Umbilical cord (tissue), 2 donors: Measurements from ENCODE around the gene GPC4. TPM values are rescaled to one million over a fixed set of nuclear protein-coding genes. Genes with fewer than 3 reads are reported as not detected.
A peak's percentile ranks its signal among the peaks of the same experiment; 100 is the strongest.
"Not testable (repeated sequence)": the region's sequence is repeated elsewhere in the genome, so short reads cannot be mapped to it uniquely, and the experiment has no call there.

Experiments
- DNase-seq: peaks from one replicate; pipeline ENCODE4 v3.0.0-alpha.2; 2015; ENCODE audit warnings: low spot score
- total RNA-seq: library from RNA; depleted of rRNA; stranded (reverse); fragments of >200 nt; gene quantifications from one replicate; pipeline ENCODE4 v1.2.3, GENCODE V29; 2014; ENCODE audit warnings: low replicate concordance; ENCODE audit not compliant: insufficient read depth

The GPC4 gene
- total RNA-seq, 1 donor from 2014 or later: 17.1 TPM

DNA sequence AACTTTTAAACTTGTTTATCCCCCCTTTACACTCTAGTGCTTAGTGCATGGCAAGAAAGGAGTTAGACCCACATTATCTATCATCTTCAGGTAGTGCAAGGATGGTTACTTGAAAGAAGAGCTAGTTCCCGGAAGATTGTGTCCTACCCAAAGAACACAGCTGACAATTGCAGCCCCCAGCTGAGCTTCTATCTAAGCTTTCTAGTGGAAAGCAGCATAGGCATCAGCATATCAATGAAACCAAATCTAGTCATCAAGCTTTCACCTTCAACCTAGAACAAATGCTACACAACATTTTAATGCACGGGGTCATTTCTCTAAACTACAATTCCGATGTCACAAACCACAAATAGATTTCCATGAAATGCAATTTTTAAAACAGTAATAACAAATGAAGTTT is 108.2 kb downstream of the GPC4 start:
- no peak for DNase-seq

DNA sequence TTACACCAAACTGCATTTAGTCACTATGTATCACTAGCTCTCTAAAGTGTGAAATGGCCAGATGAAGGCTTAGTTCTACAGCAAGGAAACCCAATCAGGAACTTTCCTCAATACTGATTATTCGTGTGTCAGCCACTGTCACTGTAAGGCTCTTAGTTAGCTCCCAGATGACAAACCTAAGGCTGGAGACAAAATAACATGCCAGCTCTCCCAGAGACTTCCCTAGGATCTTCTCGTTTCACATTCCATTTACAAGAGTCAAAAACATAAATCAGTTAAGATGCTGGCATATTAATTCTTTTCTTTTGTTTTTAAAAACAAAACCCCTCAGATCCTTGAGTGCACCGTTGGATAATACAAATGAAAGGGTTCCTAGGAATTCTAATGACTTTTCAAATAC is 109.0 kb downstream of the GPC4 start:
- DNase-seq: no peak

DNA sequence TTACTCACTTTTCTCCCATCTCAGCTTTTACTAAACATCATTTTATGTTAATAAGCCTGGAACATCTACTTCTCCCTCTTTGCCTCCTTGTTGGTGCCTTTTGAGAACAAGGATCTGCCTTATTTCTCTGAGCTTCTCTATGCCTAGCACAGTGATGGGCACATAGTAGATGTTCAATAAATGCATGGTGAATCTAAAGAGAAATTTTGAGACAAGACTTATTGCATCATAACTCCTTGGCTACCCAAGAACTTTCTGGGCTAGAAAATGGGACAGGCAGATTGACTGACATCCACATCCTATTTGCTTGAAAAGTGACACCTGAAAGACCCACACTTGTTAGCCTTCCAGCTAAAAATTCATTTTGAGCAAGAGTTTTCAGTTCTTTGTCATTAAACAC is 109.9 kb downstream of the GPC4 start:
- DNase-seq: no peak

DNA sequence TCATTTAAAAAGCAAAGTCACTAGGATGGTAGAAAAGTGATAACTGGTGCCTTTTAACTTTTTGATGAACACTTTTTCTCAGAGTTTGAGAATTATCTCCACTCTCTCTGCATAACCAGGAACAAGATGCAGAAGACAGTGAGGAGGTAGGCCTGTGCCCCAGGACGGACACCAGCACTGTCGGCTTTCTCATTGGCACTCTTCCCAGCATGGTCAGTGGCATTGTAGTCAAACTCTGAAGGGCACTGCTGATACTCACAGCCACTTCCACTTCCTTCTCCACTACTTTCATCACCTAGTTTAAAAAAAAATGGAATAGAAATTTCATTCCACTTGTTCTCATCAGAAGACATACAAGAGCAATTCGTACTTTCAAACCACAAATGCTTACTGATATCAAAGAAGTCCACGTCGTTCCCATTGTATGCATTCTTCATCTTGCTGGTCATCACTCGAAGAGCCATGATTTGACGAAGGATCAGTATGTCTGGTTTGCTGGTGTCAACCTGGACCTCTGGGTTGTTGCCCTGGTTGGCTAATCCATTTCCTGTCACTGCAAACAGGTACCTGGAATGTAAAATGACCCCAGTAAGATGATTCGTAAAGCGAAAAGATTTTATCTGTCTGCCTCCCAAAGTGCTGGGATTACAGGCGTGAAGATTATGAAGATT is 112.4 kb downstream of the GPC4 start:
- DNase-seq: no peak

- no peak for DNase-seq
Measured at GRCh38 chrX:133300591-133300990, 114.7 kb downstream of the GPC4 start.

GRCh38 chrX:133297284-133297683 is 118.0 kb downstream of the GPC4 start:
- DNase-seq: peak; percentile 48

GRCh38 chrX:133294126-133294525 is 121.2 kb downstream of the GPC4 start:
- no peak for DNase-seq

GRCh38 chrX:133290076-133290475 is 125.2 kb downstream of the GPC4 start:
- no peak for DNase-seq

DNA sequence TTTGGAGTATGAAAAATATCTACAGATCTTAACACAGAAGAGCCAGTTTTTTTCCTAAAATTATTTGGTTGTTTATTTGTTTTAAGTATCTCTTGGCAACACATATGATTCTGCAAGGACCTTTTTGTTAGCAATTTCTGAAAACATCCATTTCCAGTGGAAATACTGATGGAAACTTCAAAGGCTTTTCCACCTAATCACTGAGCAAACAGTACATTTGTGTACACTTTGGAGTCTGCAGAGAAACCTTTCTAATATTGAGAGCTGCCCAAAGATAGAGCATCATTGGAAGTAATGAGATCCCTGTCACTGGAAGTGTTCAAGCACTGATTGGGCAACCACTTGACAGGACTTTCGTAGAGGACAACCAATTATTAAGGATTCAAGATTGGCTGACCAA is 127.4 kb downstream of the GPC4 start:
- no peak for DNase-seq

DNA sequence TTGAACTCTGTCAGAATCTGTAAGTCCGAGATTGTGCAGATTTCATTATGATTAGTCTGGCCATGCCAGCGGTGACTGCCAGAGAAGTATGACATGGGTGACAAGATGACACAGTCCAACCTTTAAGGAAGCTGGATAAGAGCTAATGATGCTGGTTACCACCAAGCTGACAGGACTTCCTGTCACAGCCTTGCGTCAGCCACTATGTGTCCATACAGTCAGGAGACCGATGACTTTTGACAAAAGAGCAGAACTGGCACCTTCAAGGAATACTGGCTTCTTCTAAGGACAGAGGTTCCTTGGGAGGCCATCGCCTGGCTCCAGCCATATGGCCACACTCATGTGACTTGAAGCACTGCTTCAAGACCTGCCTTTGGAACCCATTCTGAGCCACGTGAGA is 129.9 kb downstream of the GPC4 start:
- no peak for DNase-seq

GRCh38 chrX:133279112-133279730 is 136.1 kb downstream of the GPC4 start:
- not testable (repeated sequence) for DNase-seq

DNA sequence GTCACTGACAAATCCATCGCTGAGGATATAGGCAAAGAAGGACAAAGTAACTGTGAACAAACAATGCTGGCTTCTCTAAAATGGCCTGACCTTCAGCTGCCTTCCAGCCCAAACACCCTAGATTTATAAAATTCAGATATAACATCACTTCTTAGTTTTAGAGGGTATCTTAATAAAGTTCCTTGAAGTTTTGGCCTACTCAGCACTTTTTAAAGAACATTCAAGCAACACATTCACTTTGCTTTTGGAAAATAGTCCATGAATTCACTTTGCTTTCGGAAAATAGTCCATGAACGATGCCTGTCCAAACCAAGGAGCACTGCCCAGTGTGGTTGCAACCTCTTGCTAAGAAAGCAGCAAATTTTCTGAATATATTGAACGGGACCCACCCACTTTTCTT is 142.1 kb downstream of the GPC4 start:
- no peak for DNase-seq

DNA sequence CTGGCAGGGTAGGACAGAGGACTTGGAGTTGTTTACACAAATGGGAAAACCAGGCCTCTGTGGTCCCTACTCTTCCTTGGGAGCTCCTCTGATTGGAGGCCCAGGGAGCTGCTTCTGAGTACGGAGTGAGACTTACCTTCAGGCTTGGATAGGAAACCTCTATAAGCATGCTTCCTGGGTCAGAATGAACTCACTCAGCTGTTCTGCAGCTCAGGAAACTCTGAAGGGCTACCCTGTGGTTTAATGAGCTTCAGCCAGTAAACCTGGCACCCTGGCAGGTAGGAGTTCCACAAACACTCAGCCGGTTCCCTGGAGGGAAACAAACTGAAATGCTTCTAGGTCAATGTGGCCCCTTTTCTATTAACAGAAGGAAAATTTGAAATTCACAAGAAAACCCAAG is 146.1 kb downstream of the GPC4 start:
- DNase-seq: no peak

DNA sequence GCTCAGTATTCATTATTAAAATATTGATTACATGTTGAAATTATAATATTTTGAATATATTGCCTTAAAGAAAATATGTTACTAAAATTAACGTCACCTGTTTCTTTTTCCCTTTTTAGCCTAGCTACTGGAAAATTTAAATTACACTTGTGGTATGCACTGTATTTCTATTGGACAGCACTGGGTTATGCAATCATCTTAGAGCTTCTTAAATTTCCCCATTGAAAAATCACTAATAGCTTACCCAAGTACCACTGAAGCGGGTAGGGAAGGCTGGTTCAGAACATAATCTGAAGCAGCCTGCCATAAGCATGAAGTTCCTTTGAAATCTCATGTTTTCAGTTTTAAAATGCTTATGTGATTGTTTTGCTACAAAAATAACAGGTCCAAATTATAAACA is 147.7 kb downstream of the GPC4 start:
- no peak for DNase-seq

- DNase-seq: no peak
Measured at GRCh38 chrX:133265331-133265730, 150.0 kb downstream of the GPC4 start.

- DNase-seq: peak; percentile 52
Measured at GRCh38 chrX:133258481-133258880, 156.8 kb downstream of the GPC4 start.

GRCh38 chrX:133254666-133255065 is 160.6 kb downstream of the GPC4 start:
- DNase-seq: no peak

GRCh38 chrX:133251204-133251603 is 164.1 kb downstream of the GPC4 start:
- DNase-seq: no peak

DNA sequence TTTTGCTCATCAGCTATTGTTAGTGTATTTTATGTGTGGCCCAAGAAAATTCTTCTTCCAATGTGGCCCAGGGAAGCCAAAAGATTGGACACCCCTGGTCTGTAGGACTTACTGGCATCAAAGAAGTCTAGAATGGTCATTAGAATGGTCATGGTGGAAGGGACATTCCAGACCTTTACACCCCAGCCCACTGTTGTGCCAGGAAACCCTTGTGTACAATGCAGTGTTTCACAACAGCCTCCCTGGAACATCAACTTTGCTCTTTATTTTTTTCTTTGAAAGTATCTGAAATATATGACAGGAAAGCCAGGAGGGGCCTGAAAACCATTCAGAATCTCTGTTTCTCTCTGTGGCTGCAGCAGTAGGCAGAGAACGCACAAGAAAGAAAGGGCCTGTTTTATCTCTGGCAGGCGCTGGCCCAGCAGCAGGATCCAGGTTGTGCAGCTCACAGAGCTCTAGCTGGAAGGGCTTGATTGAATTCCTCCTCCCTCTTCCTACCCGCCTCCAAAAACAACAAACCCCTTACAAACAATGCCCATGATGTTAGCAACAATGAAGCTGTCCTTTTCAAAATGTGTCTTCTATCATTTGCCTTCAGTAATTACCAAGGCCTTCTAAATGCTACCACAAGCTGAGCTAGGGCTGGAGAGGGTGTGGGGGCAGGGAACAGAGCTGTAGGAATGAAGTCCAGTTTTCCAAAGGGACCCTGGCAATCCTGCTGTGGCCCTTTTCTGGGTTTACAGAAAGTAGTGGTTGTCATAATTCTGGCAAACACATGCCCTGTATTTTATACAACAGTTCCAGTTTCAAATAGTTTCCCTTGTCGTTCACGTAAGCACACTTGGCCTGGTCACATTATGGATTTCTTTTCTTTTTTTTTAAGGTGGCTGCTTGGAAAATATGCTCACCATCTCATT is 164.8 kb downstream of the GPC4 start:
- peak; percentile 17 for DNase-seq
